SK-N-SH (cell line): Measurements from ENCODE around the gene SEC16A. TPM values are rescaled to one million over a fixed set of nuclear protein-coding genes. Genes with fewer than 3 reads are reported as not detected.

ENCODE experiments used
- CTCF ChIA-PET: fragments of 300-600, 350-600 bp; formaldehyde crosslinking; extraction: SDS; loops from one replicate; lab custom pipeline; 2021; lab: Yijun Ruan, JAX
- POLR2A ChIA-PET: fragments of 350-600 bp; sonication (Branson Sonifier 250); formaldehyde crosslinking; extraction: SDS; loops from one replicate; lab custom pipeline; 2020; ENCODE audit warnings: antibody characterized with exemption, inconsistent platforms; lab: Yijun Ruan, JAX
- DNase-seq: peaks from one replicate; pipeline ENCODE4 v3.0.0; 2012
- H2AFZ ChIP-seq: fragments of 200-600 bp; sonication (generic); 2 replicates; pipeline ENCODE4 v1.8.1; 2016; ENCODE audit warnings: antibody characterized with exemption, mild to moderate bottlenecking, low read depth
- H3F3A ChIP-seq: fragments of 200-600 bp; sonication (generic); replicated peaks from 2 replicates; pipeline ENCODE3; 2016; ENCODE audit warnings: antibody characterized with exemption, mild to moderate bottlenecking; ENCODE audit not compliant: insufficient read depth
- H3K27ac ChIP-seq, 2 experiments: fragments of 200-500 bp in 1 of 2; fragments of 200-600 bp in 1 of 2; sonication (Bioruptor generic) in 1 of 2; sonication (generic), shearing (Covaris generic) in 1 of 2; 2 replicates each; pipeline versions ENCODE4 v1.5.1 to v1.6.1; 2014 to 2016; ENCODE audit warnings: low read depth in 2 of 2, inconsistent platforms in 1 of 2, low read length in 1 of 2, mild to moderate bottlenecking in 1 of 2, mixed read lengths in 1 of 2
- H3K27me3 ChIP-seq: fragments of 200-600 bp; sonication (generic), shearing (Covaris generic); 2 replicates; pipeline ENCODE4 v1.6.1; 2016; ENCODE audit warnings: mixed run types; ENCODE audit not compliant: insufficient read depth
- H3K36me3 ChIP-seq, 2 experiments: fragments of 200-500 bp in 1 of 2; fragments of 200-600 bp in 1 of 2; sonication (Bioruptor generic) in 1 of 2; sonication (generic) in 1 of 2; replicated peaks in 1 of 2; 2 replicates each; pipeline versions ENCODE3 to v1.5.1; 2014 to 2016; ENCODE audit warnings: low read length in 1 of 2, mild to moderate bottlenecking in 1 of 2; ENCODE audit not compliant: insufficient read depth in 2 of 2, control insufficient read depth in 1 of 2
- H3K4me1 ChIP-seq, 2 experiments: fragments of 200-500 bp in 1 of 2; fragments of 200-600 bp in 1 of 2; sonication (Bioruptor generic) in 1 of 2; sonication (generic), shearing (Covaris generic) in 1 of 2; 2 replicates each; pipeline versions ENCODE4 v1.5.1 to v1.6.1; 2014 to 2016; ENCODE audit warnings: low read depth in 1 of 2, low read length in 1 of 2, mixed run types in 1 of 2; ENCODE audit not compliant: insufficient read depth in 2 of 2, control insufficient read depth in 1 of 2
- H3K4me2 ChIP-seq: fragments of 200-600 bp; sonication (generic), shearing (Covaris generic); 2 replicates; pipeline ENCODE4 v1.6.1; 2017; ENCODE audit warnings: mixed run types
- H3K4me3 ChIP-seq, 2 experiments: fragments of 200-500 bp in 1 of 2; fragments of 200-600 bp in 1 of 2; sonication (Bioruptor generic) in 1 of 2; sonication (generic), shearing (Covaris generic) in 1 of 2; 2 replicates each; pipeline versions ENCODE4 v1.5.1 to v1.8.1; 2014 to 2016; ENCODE audit warnings: low read depth in 2 of 2, inconsistent platforms in 1 of 2, low read length in 1 of 2, mild to moderate bottlenecking in 1 of 2, mixed read lengths in 1 of 2, moderate library complexity in 1 of 2
- H3K79me2 ChIP-seq: fragments of 200-600 bp; sonication (generic); 2 replicates; pipeline ENCODE4 v1.8.1; 2017; ENCODE audit warnings: mild to moderate bottlenecking; ENCODE audit not compliant: insufficient read depth
- H3K9ac ChIP-seq: fragments of 200-600 bp; sonication (generic); 2 replicates; pipeline ENCODE4 v1.6.1; 2017; ENCODE audit warnings: mixed run types
- H3K9me2 ChIP-seq: fragments of 200-600 bp; sonication (generic); 2 replicates; pipeline ENCODE4 v1.6.1; 2017; ENCODE audit warnings: mixed run types
- H3K9me3 ChIP-seq: fragments of 200-600 bp; sonication (generic); 2 replicates; pipeline ENCODE4 v1.6.1; 2017; ENCODE audit warnings: mixed run types, mild to moderate bottlenecking, moderate library complexity
- H4K20me1 ChIP-seq: fragments of 200-600 bp; sonication (generic); 2 replicates; pipeline ENCODE4 v1.6.1; 2017; ENCODE audit warnings: mild to moderate bottlenecking, mixed run types; ENCODE audit not compliant: insufficient read depth
- EP300 ChIP-seq, 2 experiments: IDR thresholded peaks; 2 replicates each; pipeline versions ENCODE4 v1.4.0 to v1.6.1; 2012; ENCODE audit warnings: borderline replicate concordance in 1 of 2, low read depth in 1 of 2, low read length in 1 of 2
- EZH2phosphoT487 ChIP-seq: fragments of 200-600 bp; sonication (generic); IDR thresholded peaks from 2 replicates; pipeline ENCODE4 v1.6.1; 2017; ENCODE audit warnings: low read depth, mixed run types, mild to moderate bottlenecking, antibody characterized with exemption, moderate library complexity, borderline replicate concordance
- GABPA ChIP-seq: IDR thresholded peaks from 2 replicates; pipeline ENCODE4 v1.4.0; 2012; ENCODE audit warnings: low read depth, mild to moderate bottlenecking
- JUND ChIP-seq: IDR thresholded peaks from 2 replicates; pipeline ENCODE4 v1.4.0; 2012
- RAD21 ChIP-seq: IDR thresholded peaks from 2 replicates; pipeline ENCODE4 v1.6.1; 2012; ENCODE audit warnings: mild to moderate bottlenecking, low read length
- REST ChIP-seq: IDR thresholded peaks from 2 replicates; pipeline ENCODE4 v1.6.1; 2012; ENCODE audit warnings: mild to moderate bottlenecking, low read depth, low read length, moderate library complexity
- RFX5 ChIP-seq: IDR thresholded peaks from 2 replicates; pipeline ENCODE4 v1.6.1; 2012; ENCODE audit warnings: mild to moderate bottlenecking, improper control_type of control experiment, low read length
- SIN3A ChIP-seq: IDR thresholded peaks from 2 replicates; pipeline ENCODE4 v1.6.1; 2012; ENCODE audit warnings: low read depth, mild to moderate bottlenecking, low read length, moderate library complexity, borderline replicate concordance
- TAF1 ChIP-seq: IDR thresholded peaks from 2 replicates; pipeline ENCODE4 v1.6.1; 2012; ENCODE audit warnings: low read depth, mild to moderate bottlenecking, low read length, moderate library complexity, borderline replicate concordance
- TCF12 ChIP-seq: IDR thresholded peaks from 2 replicates; pipeline ENCODE4 v1.4.0; 2012
- USF2 ChIP-seq: fragments of 150-350 bp; IDR thresholded peaks from 2 replicates; pipeline ENCODE4 v1.6.1; 2017; ENCODE audit warnings: antibody characterized with exemption, low read length, low read depth, borderline replicate concordance
- ZBTB33 ChIP-seq: IDR thresholded peaks from 2 replicates; pipeline ENCODE4 v1.4.0; 2012; ENCODE audit warnings: low read depth, borderline replicate concordance
- WGBS: methylation state at CpG from one replicate; pipeline ENCODE4 v1.1.6; 2017; ENCODE audit warnings: low lambda C conversion rate; 5-methylcytosine and 5-hydroxymethylcytosine counted together
- polyA plus RNA-seq, 3 experiments: library from polyadenylated mRNA; depleted of rRNA; stranded (reverse); fragments of >200 nt; gene quantifications; 2 replicates each; pipeline ENCODE4 v1.2.3, GENCODE V29; 2012

SEC16A gene
- polyA plus RNA-seq, 1 of the 3 experiments (the other 2 are of a cell fraction) = 25.9 TPM

GRCh38 chr9:136529516-136530460 is 46.9 kb upstream of the SEC16A start (continued):
- TF ChIP-seq ZBTB33 = no peak
- no peak for TF ChIP-seq EZH2phosphoT487
- TF ChIP-seq SIN3A = no peak

- CTCF ChIA-PET = interaction anchor here (1.0 to 2.5 kb wide), 7 partner anchors 8 to 143 kb away, joined by 3 to 9 read pairs (median 5); no protein-coding TSS in a partner anchor
Observed at GRCh38 chr9:136528716-136529341, 46.0 kb upstream of the SEC16A start.

More at GRCh38 chr9:136528716-136529341, 46.0 kb upstream of the SEC16A start:
- no peak overlapping the region for H2AFZ ChIP-seq
- H4K20me1 ChIP-seq = peaks cover 68% of the 10 kb centered on the region
- no peak overlapping the region for H3K27ac ChIP-seq
- H3K4me2 ChIP-seq = no peak overlapping the region
- H3K9me3 ChIP-seq = no peaks in the 10 kb centered on the region
- H3F3A ChIP-seq = no peaks in the 10 kb centered on the region
- no peak overlapping the region for H3K9ac ChIP-seq
- POLR2A ChIA-PET = no interaction called here
- TF ChIP-seq RFX5 = no peak
- TF ChIP-seq GABPA = no peak
- no peak for TF ChIP-seq ZBTB33
- no peak for TF ChIP-seq USF2
- TF ChIP-seq RAD21 = no peak
- TF ChIP-seq JUND = no peak
- TF ChIP-seq TAF1 = no peak
- TF ChIP-seq TCF12 = no peak
- no peak for TF ChIP-seq EP300 (IDR thresholded peaks at IDR 0.05; ENCODE audit: borderline replicate concordance in 1 of 2, low read depth in 1 of 2, low read length in 1 of 2)
- no peak for TF ChIP-seq REST
- H3K27me3 ChIP-seq = no peaks in the 10 kb centered on the region
- 96% methylated on average over 5 of the region's 12 CpGs for WGBS
- H3K9me2 ChIP-seq = no peaks in the 10 kb centered on the region
- peaks cover 2% of the 10 kb centered on the region; the same call in 1 of the 2 replicates for H3K79me2 ChIP-seq
- no peak overlapping the region for H3K4me3 ChIP-seq
- H3K4me1 ChIP-seq = peaks cover 0 to 9% of the 10 kb centered on the region in 2 experiments; a peak in 1 of 4 replicates
- H3K36me3 ChIP-seq = no peaks in the 10 kb centered on the region
- DNase-seq = no peak
